HepG2 (cell line): ENCODE results near the gene C5orf47. TPM values are rescaled to one million over a fixed set of nuclear protein-coding genes. Genes with fewer than 3 reads are reported as not detected.

Source experiments
- ATAC-seq: fragments of 200-7000 bp; cut with Tn5 transposase; 3 replicates; pipeline ENCODE4 v1.9.1; 2020; ENCODE audit warnings: mild to moderate bottlenecking, moderate library complexity
- BruUV-seq: library from RNA; stranded (reverse); fragments of 400-500 nt; replicated peaks from 2 replicates; lab custom pipeline; 2021; lab: Mats Ljungman, UMichigan
- CTCF ChIA-PET: fragments of 300-600 bp; formaldehyde crosslinking; extraction: SDS; loops from one replicate; lab custom pipeline; 2021; ENCODE audit warnings: low total read pairs, inconsistent platforms, low intra/inter-chr PET ratio; lab: Yijun Ruan, JAX
- POLR2A ChIA-PET: fragments of 350-600 bp; sonication (Branson Sonifier 250); formaldehyde crosslinking; loops from one replicate; lab custom pipeline; 2020; ENCODE audit warnings: antibody characterized with exemption, inconsistent platforms; lab: Yijun Ruan, JAX
- DNase-seq: peaks from one replicate; pipeline ENCODE4 v3.0.0-alpha.2; 2015; ENCODE audit warnings: low spot score
- FAIRE-seq: peaks from 3 replicates; lab custom pipeline; 2011; peaks lifted over from hg19 to GRCh38; lab: Jason Lieb, UNC
- H2AFZ ChIP-seq: one replicate; pipeline ENCODE4 v1.6.1; 2011; ENCODE audit warnings: low read length, inconsistent platforms
- H3K27ac ChIP-seq: fragments of 300-600 bp; 3 replicates; pipeline ENCODE4 v1.8.0; 2011; ENCODE audit warnings: mixed run types, mild to moderate bottlenecking, mixed read lengths, low read length, inconsistent platforms; ENCODE audit not compliant: insufficient read depth; ENCODE audit errors: extremely low read length
- H3K27me3 ChIP-seq, 2 experiments: fragments of 200-600 bp in 1 of 2; 2 replicates in 1 of 2; 3 replicates in 1 of 2; pipeline versions ENCODE4 v1.6.0 to v1.8.0; 2011; ENCODE audit warnings: low read length in 2 of 2, mild to moderate bottlenecking in 2 of 2, moderate library complexity in 2 of 2, inconsistent platforms in 1 of 2; ENCODE audit not compliant: insufficient read depth in 2 of 2, control insufficient read depth in 1 of 2
- H3K36me3 ChIP-seq, 2 experiments: fragments of 200-600 bp in 1 of 2; replicated peaks in 1 of 2; 2 replicates in 1 of 2; 3 replicates in 1 of 2; pipeline versions ENCODE4 v1.5.1 to v1.8.0; 2011; ENCODE audit warnings: low read length in 2 of 2, inconsistent platforms in 1 of 2; ENCODE audit not compliant: insufficient read depth in 2 of 2, control insufficient read depth in 1 of 2
- H3K4me1 ChIP-seq: 2 replicates; pipeline ENCODE4 v1.5.1; 2012; ENCODE audit warnings: low read length, inconsistent platforms; ENCODE audit not compliant: insufficient read depth
- H3K4me2 ChIP-seq: 2 replicates; pipeline ENCODE4 v1.6.0; 2011; ENCODE audit warnings: low read depth, low read length, inconsistent platforms
- H3K4me3 ChIP-seq, 3 experiments: fragments of 200-600 bp in 1 of 3; sonication (generic), shearing (Covaris generic) in 1 of 3; replicated peaks in 1 of 3; 2 replicates each; pipeline ENCODE4 v1.5.1; 2011 to 2016; ENCODE audit warnings: low read length in 3 of 3, inconsistent platforms in 2 of 3, low read depth in 2 of 3, mild to moderate bottlenecking in 2 of 3, control low read depth in 1 of 3, mixed read lengths in 1 of 3; ENCODE audit not compliant: insufficient read depth in 1 of 3
- H3K79me2 ChIP-seq: one replicate; pipeline ENCODE4 v1.6.1; 2011; ENCODE audit warnings: low read length, inconsistent platforms; ENCODE audit not compliant: insufficient read depth
- H3K9ac ChIP-seq: 2 replicates; pipeline ENCODE4 v1.6.0; 2011; ENCODE audit warnings: mild to moderate bottlenecking, low read depth, low read length, inconsistent platforms; ENCODE audit not compliant: insufficient read depth
- H3K9me3 ChIP-seq: 2 replicates; pipeline ENCODE4 v1.5.1; 2012; ENCODE audit warnings: mild to moderate bottlenecking, low read length
- H4K20me1 ChIP-seq: 2 replicates; pipeline ENCODE4 v1.6.0; 2011; ENCODE audit warnings: inconsistent platforms, mild to moderate bottlenecking, low read length, moderate library complexity; ENCODE audit not compliant: insufficient read depth
- ARNT2 ChIP-seq: sonication (generic); formaldehyde crosslinking; IDR thresholded peaks from 2 replicates; pipeline ENCODE4 v1.8.0; 2022; ENCODE audit warnings: mild to moderate bottlenecking, low read depth, missing genetic modification reagents, moderate library complexity
- FIP1L1 ChIP-seq: fragments of 200-400 bp; formaldehyde crosslinking; IDR thresholded peaks from 2 replicates; pipeline ENCODE4 v1.6.1; 2018; ENCODE audit warnings: low read depth, mild to moderate bottlenecking, low read length, moderate library complexity, borderline replicate concordance; ENCODE audit not compliant: insufficient read depth
- POLR2A ChIP-seq, 2 experiments: IDR thresholded peaks; 2 replicates each; pipeline ENCODE4 v1.6.1; 2011; ENCODE audit warnings: low read depth in 2 of 2, low read length in 2 of 2, mild to moderate bottlenecking in 1 of 2, moderate library complexity in 1 of 2; ENCODE audit not compliant: insufficient read depth in 1 of 2
- TEAD2 ChIP-seq: sonication (generic); formaldehyde crosslinking; IDR thresholded peaks from 2 replicates; pipeline ENCODE4 v1.9.0; 2021; ENCODE audit warnings: missing genetic modification reagents
- ZFY ChIP-seq: sonication (generic); formaldehyde crosslinking; IDR thresholded peaks from 2 replicates; pipeline ENCODE4 v1.4.0; 2020; ENCODE audit warnings: missing genetic modification reagents
- ZNF570 ChIP-seq: sonication (generic); formaldehyde crosslinking; IDR thresholded peaks from 2 replicates; pipeline ENCODE4 v1.4.0; 2020; ENCODE audit warnings: mild to moderate bottlenecking, missing genetic modification reagents, borderline replicate concordance
- ZNF746 ChIP-seq: sonication (generic); formaldehyde crosslinking; IDR thresholded peaks from 2 replicates; pipeline ENCODE4 v1.8.0; 2022; ENCODE audit warnings: mild to moderate bottlenecking, missing genetic modification reagents
- WGBS: methylation state at CpG from one replicate; pipeline ENCODE4 v1.1.6; 2017; ENCODE audit warnings: low lambda C conversion rate; 5-methylcytosine and 5-hydroxymethylcytosine counted together
- in situ Hi-C: cut with HindIII; loops from 2 replicates; pipeline ENCODE4 v1.10.0; 2017; ENCODE audit warnings: low pct_unique_long_range_greater_than_20kb; ENCODE audit not compliant: extremely low pct_ligation_motif_present
- intact Hi-C: fragments of 100-400 bp; cut with micrococcal nuclease; formaldehyde crosslinking; loops from one replicate; pipeline ENCODE4 v1.10.0; 2022; ENCODE audit not compliant: unreplicated experiment
- polyA plus RNA-seq, 8 experiments: library from polyadenylated mRNA; depleted of rRNA in 3 of 8; stranded (reverse) in 7 of 8; unstranded in 1 of 8; fragments of >200 nt; fragmentation: Illumina TruSeq in 4 of 8; extraction: Trizol in 4 of 8; gene quantifications; 2 replicates each; pipeline versions ENCODE4 v1.2.1 to v1.2.3, GENCODE V29; 2011 to 2016; ENCODE audit warnings: low read depth in 4 of 8, missing spikeins in 1 of 8, mixed read lengths in 1 of 8; ENCODE audit not compliant: insufficient read depth in 1 of 8
- total RNA-seq, 5 experiments: library from RNA; depleted of rRNA; stranded (reverse); fragments of >200 nt; fragmentation: Illumina TruSeq; extraction: Trizol; gene quantifications; 2 replicates each; pipeline ENCODE4 v1.2.3, GENCODE V29; 2016; ENCODE audit warnings: low read depth in 1 of 5
- TF ChIP-seq, protein P1 (sequence below): sonication (generic); formaldehyde crosslinking; IDR thresholded peaks from 2 replicates; pipeline ENCODE4 v1.4.0; 2020; ENCODE audit warnings: missing genetic modification reagents
- TF ChIP-seq, protein P2 (sequence below): sonication (generic); formaldehyde crosslinking; conservative IDR thresholded peaks from 2 replicates; pipeline ENCODE4 v1.8.1; 2023; ENCODE audit warnings: missing genetic modification reagents

The C5orf47 gene
- total and polyA plus RNA-seq, 2 of the 13 experiments (the other 11 are each of a cell fraction or from before 2014, with no cell fraction given) = not detected

- no peak for DNase-seq
- 5% methylated on average over 1 of the region's 1 CpG for WGBS
Measured at GRCh38 chr5:174010365-174010764, 21.4 kb downstream of the C5orf47 start.

GRCh38 chr5:174011441-174011840 is 22.5 kb downstream of the C5orf47 start:
- Histone ChIP-seq H3K27ac (no peak overlapping the region), H3K36me3 (no peaks in the 10 kb centered on the region), H2AFZ (no peak overlapping the region), H3K27me3 (peaks cover 0 to 3% of the 10 kb centered on the region in 2 experiments; a peak in 2 of 5 replicates), H3K4me3 (no peak overlapping the region), H3K79me2 (no peaks in the 10 kb centered on the region), H3K4me2 (no peak overlapping the region), H3K9me3 (no peaks in the 10 kb centered on the region), H3K9ac (no peak overlapping the region), H4K20me1 (no peaks in the 10 kb centered on the region), H3K4me1 (no peaks in the 10 kb centered on the region)
- DNase-seq (no peak), FAIRE-seq (no peak), ATAC-seq (no peak)
- ChIA-PET POLR2A (no interaction called here), CTCF (no interaction called here)
- in situ Hi-C loops = no loop called here
- intact Hi-C loops = no loop called here
- no TSS peak for BruUV-seq
- 2% methylated on average over 3 of the region's 3 CpGs for WGBS
- TF ChIP-seq, protein P1, sequence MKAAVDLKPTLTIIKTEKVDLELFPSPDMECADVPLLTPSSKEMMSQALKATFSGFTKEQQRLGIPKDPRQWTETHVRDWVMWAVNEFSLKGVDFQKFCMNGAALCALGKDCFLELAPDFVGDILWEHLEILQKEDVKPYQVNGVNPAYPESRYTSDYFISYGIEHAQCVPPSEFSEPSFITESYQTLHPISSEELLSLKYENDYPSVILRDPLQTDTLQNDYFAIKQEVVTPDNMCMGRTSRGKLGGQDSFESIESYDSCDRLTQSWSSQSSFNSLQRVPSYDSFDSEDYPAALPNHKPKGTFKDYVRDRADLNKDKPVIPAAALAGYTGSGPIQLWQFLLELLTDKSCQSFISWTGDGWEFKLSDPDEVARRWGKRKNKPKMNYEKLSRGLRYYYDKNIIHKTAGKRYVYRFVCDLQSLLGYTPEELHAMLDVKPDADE (CRISPR knock-in tag) = no peak
- no peak for TF ChIP-seq ZFY (CRISPR knock-in tag)
- TF ChIP-seq, protein P2, sequence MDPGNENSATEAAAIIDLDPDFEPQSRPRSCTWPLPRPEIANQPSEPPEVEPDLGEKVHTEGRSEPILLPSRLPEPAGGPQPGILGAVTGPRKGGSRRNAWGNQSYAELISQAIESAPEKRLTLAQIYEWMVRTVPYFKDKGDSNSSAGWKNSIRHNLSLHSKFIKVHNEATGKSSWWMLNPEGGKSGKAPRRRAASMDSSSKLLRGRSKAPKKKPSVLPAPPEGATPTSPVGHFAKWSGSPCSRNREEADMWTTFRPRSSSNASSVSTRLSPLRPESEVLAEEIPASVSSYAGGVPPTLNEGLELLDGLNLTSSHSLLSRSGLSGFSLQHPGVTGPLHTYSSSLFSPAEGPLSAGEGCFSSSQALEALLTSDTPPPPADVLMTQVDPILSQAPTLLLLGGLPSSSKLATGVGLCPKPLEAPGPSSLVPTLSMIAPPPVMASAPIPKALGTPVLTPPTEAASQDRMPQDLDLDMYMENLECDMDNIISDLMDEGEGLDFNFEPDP (CRISPR knock-in tag) = no peak

More at GRCh38 chr5:174010365-174010764, 21.4 kb downstream of the C5orf47 start:
- H3K79me2 ChIP-seq = no peaks in the 10 kb centered on the region
- TF ChIP-seq POLR2A (IDR thresholded peaks at IDR 0.05; ENCODE audit: insufficient read depth in 1 of 2, low read depth in 2 of 2, low read length in 2 of 2) (no peak), TEAD2 (CRISPR knock-in tag) (no peak), FIP1L1 (no peak), ZNF570 (CRISPR knock-in tag) (no peak), ZNF746 (CRISPR knock-in tag) (no peak), ARNT2 (CRISPR knock-in tag) (no peak)
- TF ChIP-seq, all 625 proteins: peak for 0
- ChIA-PET POLR2A (no interaction called here), CTCF (no interaction called here)
- Histone ChIP-seq H3K27ac (no peak overlapping the region), H3K4me1 (no peaks in the 10 kb centered on the region), H2AFZ (no peak overlapping the region), H4K20me1 (no peaks in the 10 kb centered on the region), H3K27me3 (peaks cover 0 to 3% of the 10 kb centered on the region in 2 experiments; a peak in 2 of 5 replicates), H3K36me3 (no peaks in the 10 kb centered on the region), H3K4me3 (no peak overlapping the region), H3K9me3 (no peaks in the 10 kb centered on the region), H3K4me2 (no peak overlapping the region), H3K9ac (no peak overlapping the region)
- no TSS peak for BruUV-seq
- no peak for FAIRE-seq
- intact Hi-C loops (no loop called here), in situ Hi-C loops (no loop called here)
- no peak for ATAC-seq
